KBM-7 (cell line): ENCODE results near the gene NOS3.

Source experiments
- DNase-seq: peaks from one replicate; pipeline ENCODE4 v3.0.0-alpha.2; 2015
- in situ Hi-C: fragments of 300-500 bp; cut with MboI; formaldehyde crosslinking; loops from 2 replicates; pipeline ENCODE4 v1.14.3; 2020; ENCODE audit warnings: low sequenced_read_pairs, low pct_unique_long_range_greater_than_20kb, mixed read lengths

The NOS3 gene

DNA sequence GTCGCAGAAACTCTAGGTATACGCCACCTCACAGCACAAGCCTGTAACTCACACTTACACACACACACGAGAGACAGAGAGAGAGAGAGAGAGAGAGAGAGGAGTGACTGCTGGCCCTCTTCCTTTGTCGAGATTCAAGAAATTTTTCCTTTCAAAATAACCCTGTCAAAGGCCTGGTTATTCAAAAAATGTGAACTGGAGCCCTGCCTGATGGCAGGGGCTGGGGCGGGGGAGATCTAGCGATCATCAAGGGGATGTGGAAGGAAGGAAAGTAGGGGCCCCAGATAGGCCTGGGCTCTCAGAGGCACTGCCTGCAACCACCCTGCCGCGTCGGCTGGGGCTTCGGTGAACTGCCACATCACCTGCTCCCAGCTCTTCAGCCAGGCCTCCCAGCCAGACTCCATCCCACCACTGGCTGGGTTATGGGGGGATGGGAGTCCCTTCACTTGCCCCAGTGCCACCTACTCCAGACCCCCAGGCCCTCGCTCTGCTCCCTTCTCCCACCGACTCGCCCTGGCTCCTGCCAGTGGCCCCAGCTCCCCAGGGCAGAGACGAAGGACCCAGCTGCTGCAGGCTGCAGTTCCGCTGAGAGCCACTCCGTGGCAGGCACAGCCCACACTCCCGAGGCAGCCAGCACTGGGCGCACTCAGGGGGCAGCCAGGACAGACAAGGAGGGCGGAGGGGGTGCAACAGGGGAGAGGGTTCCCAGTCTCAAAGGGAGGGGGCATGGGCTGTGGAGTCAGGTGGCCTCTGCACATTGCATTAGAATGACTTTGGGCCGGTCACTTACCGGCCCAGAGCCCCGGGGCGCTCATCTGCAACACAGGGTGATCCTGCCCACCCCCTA lies 28.0 kb upstream of the NOS3 start:
- in situ Hi-C loops: no loop called here
- peak; percentile 52 for DNase-seq

- in situ Hi-C loops: no loop called here
- DNase-seq: no peak
Observed at GRCh38 chr7:150963707-150964559, 26.9 kb upstream of the NOS3 start.

DNA sequence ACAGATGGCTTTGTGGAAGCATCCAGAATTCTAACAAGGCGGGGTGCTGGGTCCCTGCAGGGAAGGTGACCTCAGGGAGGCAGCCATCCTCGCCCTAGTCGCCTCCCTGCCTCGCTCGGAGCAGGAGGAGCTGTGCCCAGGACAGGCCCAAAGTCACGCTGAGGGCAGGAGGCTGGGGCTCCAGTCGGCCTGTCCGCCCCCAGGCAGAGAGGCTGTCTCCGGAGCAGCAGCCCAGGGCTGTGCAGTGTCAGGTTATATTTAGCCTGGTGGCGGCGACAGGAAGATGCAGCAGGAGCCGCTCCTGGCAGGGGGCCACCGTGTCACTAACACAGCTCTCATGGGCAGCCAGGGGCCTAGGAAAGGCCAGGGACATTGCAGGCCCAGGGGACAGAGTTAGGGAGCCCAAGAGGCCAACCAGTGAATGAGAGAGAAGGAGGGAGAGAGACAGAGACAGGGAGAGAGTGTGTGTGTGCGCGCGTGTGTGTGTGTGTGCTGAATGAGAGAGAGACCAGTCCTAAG lies 26.2 kb upstream of the NOS3 start:
- DNase-seq: peak; percentile 77
- in situ Hi-C loops: no loop called here

GRCh38 chr7:150965273-150965830 lies 25.5 kb upstream of the NOS3 start:
- in situ Hi-C loops: no loop called here
- DNase-seq: no peak

DNA sequence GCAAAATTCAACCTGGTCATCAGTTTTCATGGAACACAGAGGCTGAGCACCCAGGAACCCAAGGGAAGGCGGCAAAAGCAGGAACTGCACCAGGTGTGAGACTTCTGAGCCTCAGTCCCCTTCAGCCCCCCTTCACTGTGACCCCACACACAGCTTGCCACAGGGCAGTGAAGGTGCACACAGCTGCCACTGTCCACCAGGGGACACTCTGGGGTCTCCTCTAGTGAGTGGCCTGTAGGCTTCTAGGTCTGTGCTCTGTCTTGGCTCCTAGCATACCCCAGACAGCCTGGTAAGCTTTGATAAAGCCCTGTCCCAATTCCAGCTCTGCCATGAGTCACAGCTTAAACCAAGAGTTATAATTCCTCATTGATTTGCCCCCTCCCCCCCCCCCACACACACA lies 24.8 kb upstream of the NOS3 start:
- no peak for DNase-seq
- in situ Hi-C loops: no loop called here

DNA sequence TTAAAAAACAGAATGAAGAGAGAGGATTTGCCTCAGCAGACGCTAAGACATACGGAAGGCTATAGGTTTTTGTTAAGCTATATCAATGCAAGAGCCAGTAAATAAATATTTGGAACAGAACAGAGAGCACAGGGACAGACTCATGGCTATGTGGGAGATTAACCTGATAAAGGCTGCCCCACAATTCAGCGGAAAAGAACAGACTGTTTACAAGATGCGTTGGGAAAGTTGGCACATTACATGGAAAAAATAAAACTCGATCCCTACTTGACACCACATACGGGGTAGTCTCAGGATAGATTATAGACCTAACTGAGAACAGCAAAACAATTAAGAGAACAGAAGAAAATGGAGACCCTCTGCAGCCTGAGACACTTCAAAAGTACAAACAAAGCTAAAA lies 23.5 kb upstream of the NOS3 start:
- in situ Hi-C loops: no loop called here
- DNase-seq: no peak

DNA sequence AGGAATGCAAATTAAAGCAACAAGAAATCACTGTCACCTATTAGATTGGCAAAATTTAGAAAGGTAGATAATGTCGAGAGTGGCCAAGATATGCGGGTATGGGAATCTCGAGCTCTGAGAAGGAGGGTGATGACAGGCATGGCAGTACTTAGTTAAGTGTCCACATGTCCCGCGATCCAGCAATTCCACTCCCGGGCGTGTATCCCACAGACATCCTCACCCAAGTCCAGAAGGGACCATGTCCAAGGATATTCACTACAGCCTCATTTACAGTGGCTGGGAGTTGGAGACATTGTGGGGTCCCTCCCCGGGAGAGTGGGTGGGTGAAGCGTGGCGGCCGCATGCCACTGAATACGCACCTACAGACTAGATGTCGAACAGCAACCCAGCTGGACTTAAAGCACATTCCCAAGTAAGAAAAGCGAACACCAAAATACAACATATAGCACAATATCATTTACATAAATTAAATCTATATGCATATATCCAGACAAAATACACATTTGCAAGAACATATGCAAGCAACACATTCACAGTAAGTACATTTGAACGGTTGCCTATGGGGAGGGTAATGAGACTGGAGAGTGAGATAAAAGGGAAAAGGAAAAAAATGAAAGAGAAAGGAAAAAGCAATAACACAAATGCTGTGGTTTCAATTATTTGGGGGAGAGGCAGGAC lies 22.6 kb upstream of the NOS3 start:
- DNase-seq: no peak
- in situ Hi-C loops: no loop called here

- in situ Hi-C loops: no loop called here
- DNase-seq: no peak
Observed at GRCh38 chr7:150968734-150969372, 22.0 kb upstream of the NOS3 start.

- no peak for DNase-seq
- in situ Hi-C loops: no loop called here
Observed at GRCh38 chr7:150969475-150969874, 21.3 kb upstream of the NOS3 start.

DNA sequence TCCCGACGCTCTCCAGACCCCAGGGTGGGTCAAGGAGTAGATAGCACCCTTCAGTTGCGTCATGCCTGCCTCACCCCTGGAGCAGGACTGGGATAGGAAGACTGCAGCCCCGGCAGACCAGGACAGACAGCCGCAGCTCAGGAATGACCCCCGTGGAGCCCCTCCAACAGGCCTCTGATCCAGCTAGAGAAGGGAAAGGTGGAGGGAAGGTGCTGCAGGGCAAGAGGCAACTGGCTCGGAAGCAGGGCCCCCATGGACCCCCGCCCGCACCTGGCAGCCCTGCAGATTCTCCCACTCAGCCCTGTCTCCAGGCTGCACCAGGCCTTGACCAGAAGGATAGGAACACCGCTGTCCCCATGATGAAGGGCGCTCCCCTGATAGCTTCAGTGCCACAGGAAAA lies 20.4 kb upstream of the NOS3 start:
- no peak for DNase-seq
- in situ Hi-C loops: no loop called here

- in situ Hi-C loops: no loop called here
- no peak for DNase-seq
Observed at GRCh38 chr7:150971242-150972022, 19.4 kb upstream of the NOS3 start.

DNA sequence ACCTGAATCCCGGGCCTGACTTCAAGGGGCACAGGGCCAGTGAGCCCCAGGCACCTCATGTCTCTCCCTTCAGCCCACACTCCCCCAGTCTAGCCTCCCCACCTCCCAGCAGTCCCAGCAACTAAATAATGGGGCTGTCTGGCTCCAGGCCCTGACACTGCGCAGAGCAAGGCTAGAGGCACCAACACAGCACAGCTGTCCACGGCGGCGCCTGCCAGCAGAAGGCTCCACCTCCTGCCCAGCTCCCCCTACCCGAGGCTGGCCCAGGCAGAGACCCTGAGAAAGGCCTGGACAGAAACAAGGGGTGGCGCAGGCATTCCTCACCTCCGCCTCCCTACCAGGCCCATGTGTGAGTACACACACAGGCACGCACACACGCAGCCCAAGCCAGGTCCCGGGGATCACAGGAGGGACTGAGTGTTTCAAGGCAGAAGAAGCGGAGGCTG lies 18.8 kb upstream of the NOS3 start:
- no peak for DNase-seq
- in situ Hi-C loops: no loop called here

GRCh38 chr7:150972741-150973140 lies 18.1 kb upstream of the NOS3 start:
- DNase-seq: no peak
- in situ Hi-C loops: no loop called here

- in situ Hi-C loops: no loop called here
- no peak for DNase-seq
Observed at GRCh38 chr7:150973571-150974451, 17.0 kb upstream of the NOS3 start.

DNA sequence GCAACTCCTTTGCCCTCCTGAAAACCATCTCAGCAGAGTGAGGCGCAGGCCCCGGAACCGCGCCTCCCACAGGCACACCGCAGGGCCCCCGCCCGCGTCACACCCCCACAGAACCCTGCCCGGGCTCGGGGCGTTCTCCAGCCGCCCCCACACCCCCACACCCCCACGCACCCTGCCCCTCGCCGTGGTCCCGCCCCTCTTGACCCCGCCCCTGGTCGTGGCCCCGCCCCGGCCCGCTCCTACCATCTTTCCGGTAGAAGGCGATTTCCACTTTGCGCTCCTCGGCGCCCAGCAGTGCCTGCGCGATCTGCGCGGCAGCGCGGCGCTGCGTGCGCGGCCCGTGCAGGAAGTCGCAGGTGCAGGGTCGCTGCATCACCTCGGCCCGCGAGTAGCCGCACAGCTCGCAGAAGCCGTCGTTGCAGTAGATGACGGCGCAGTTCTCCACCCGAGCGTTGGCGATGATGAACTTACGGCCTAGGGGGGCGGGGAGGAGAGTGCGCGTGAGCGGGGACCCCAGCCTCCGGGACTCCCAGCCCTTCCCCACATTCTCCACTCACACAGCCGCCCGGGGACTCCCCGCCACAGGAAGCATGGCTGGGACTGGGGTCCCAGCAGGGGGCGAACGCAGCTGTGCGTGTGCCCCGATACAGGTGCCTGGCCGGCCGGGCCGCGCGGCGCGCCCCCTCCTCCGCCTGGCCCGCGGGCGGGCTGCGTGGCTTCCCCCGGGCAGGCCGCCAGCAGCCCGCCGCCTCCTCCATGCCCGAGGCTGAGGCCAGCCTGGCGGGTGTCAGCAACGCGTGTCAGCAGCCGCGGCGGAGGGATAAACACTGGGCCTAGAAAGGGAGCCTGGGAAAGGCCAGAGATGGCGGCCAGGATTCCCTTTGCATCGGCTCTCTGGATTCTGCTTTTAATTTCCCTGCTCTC lies 16.1 kb upstream of the NOS3 start:
- peak; percentile 51 for DNase-seq
- in situ Hi-C loops: no loop called here
